Measurements from ENCODE around the gene ZNF783. TPM values are rescaled to one million over a fixed set of nuclear protein-coding genes. Genes with fewer than 3 reads are reported as not detected.
"Not testable (repeated sequence)": the region's sequence is repeated elsewhere in the genome, so short reads cannot be mapped to it uniquely, and the experiment has no call there.

ZNF783 gene
- total and polyA plus RNA-seq, 5 donors from 2014 or later, result 2.7 to 30.2 (median 4.7) TPM

GRCh38 chr7:149319376-149319775 is 57.4 kb downstream of the ZNF783 start:
- DNase-seq (no peak), ATAC-seq (ENCODE audit: low read depth in 2 of 2) (no peak)
- H3K36me3 Mint-ChIP-seq, result no peaks in the 10 kb centered on the region
- Histone ChIP-seq H3K27ac (ENCODE audit: insufficient read depth, low read length, poor library complexity, severe bottlenecking) (no peak overlapping the region), H3K4me3 (ENCODE audit: low read depth, low read length) (no peak overlapping the region), H3K9me3 (ENCODE audit: control insufficient read depth in 2 of 2, low read length in 2 of 2) (no peaks in the 10 kb centered on the region), H3K36me3 (ENCODE audit: control insufficient read depth, insufficient read depth, low read length) (no peaks in the 10 kb centered on the region), H3K4me1 (ENCODE audit: control insufficient read depth, insufficient read depth, low read length, poor library complexity, severe bottlenecking) (no peaks in the 10 kb centered on the region), H3K27me3 (ENCODE audit: control insufficient read depth, insufficient read depth, low read length) (peaks cover 7% of the 10 kb centered on the region)
- peaks cover 0 to 7% (median 0%) of the 10 kb centered on the region in 7 donors for H3K9me3 Mint-ChIP-seq
- no peak overlapping the region for H3K27ac Mint-ChIP-seq
- H3K4me1 Mint-ChIP-seq, result peaks cover 0 to 16% (median 10%) of the 10 kb centered on the region in 4 donors
- H3K27me3 Mint-ChIP-seq, result peaks cover 40% of the 10 kb centered on the region
- H3K4me3 Mint-ChIP-seq, result no peak overlapping the region

GRCh38 chr7:149320313-149321124 is 58.5 kb downstream of the ZNF783 start:
- Histone ChIP-seq H3K27ac (ENCODE audit: insufficient read depth, low read length, poor library complexity, severe bottlenecking) (no peak overlapping the region), H3K27me3 (ENCODE audit: control insufficient read depth, insufficient read depth, low read length) (peaks cover 7% of the 10 kb centered on the region), H3K4me1 (ENCODE audit: control insufficient read depth, insufficient read depth, low read length, poor library complexity, severe bottlenecking) (no peaks in the 10 kb centered on the region), H3K36me3 (ENCODE audit: control insufficient read depth, insufficient read depth, low read length) (no peaks in the 10 kb centered on the region), H3K4me3 (ENCODE audit: low read depth, low read length) (no peak overlapping the region), H3K9me3 (ENCODE audit: control insufficient read depth in 2 of 2, low read length in 2 of 2) (no peaks in the 10 kb centered on the region)
- Mint-ChIP-seq H3K27ac (peak overlapping the region in 1 of 3 donors; percentile 24), H3K4me3 (peak overlapping the region in 1 of 4 donors; percentile 80), H3K36me3 (no peaks in the 10 kb centered on the region), H3K9me3 (peaks cover 0 to 7% (median 0%) of the 10 kb centered on the region in 7 donors), H3K4me1 (peaks cover 0 to 17% (median 13%) of the 10 kb centered on the region in 4 donors), H3K27me3 (peaks cover 37% of the 10 kb centered on the region)
- no peak for DNase-seq
- no peak for ATAC-seq (ENCODE audit: low read depth in 2 of 2)

GRCh38 chr7:149321125-149321905 is 59.3 kb downstream of the ZNF783 start:
- H3K36me3 ChIP-seq (ENCODE audit: control insufficient read depth, insufficient read depth, low read length); DNase-seq; H3K27me3 ChIP-seq (ENCODE audit: control insufficient read depth, insufficient read depth, low read length); H3K4me1 ChIP-seq (ENCODE audit: control insufficient read depth, insufficient read depth, low read length, poor library complexity, severe bottlenecking); H3K9me3 Mint-ChIP-seq; H3K36me3 Mint-ChIP-seq; H3K27ac ChIP-seq (ENCODE audit: insufficient read depth, low read length, poor library complexity, severe bottlenecking); H3K9me3 ChIP-seq (ENCODE audit: control insufficient read depth in 2 of 2, low read length in 2 of 2); ATAC-seq (ENCODE audit: low read depth in 2 of 2): not testable (repeated sequence)
- H3K4me3 Mint-ChIP-seq, result peak overlapping the region in 1 of 4 donors; percentile 80
- peak overlapping the region; percentile 57 for H3K4me3 ChIP-seq (ENCODE audit: low read depth, low read length)
- H3K4me1 Mint-ChIP-seq, result peaks cover 0 to 20% (median 13%) of the 10 kb centered on the region in 4 donors
- peaks cover 31% of the 10 kb centered on the region for H3K27me3 Mint-ChIP-seq
- H3K27ac Mint-ChIP-seq, result peak overlapping the region; percentile 24 to 35 (median 25)

GRCh38 chr7:149321978-149322541 is 60.1 kb downstream of the ZNF783 start:
- H3K4me3 ChIP-seq (ENCODE audit: low read depth, low read length), result peak overlapping the region; percentile 57
- DNase-seq (peak in 1 of 3 donors; percentile 60), ATAC-seq (ENCODE audit: low read depth in 2 of 2) (no peak)
- H3K36me3 ChIP-seq (ENCODE audit: control insufficient read depth, insufficient read depth, low read length), result no peaks in the 10 kb centered on the region
- H3K9me3 ChIP-seq (ENCODE audit: control insufficient read depth in 2 of 2, low read length in 2 of 2), result no peaks in the 10 kb centered on the region
- H3K4me3 Mint-ChIP-seq, result peak overlapping the region in 3 of 4 donors; percentile 31 to 80 (median 36)
- H3K27me3 ChIP-seq (ENCODE audit: control insufficient read depth, insufficient read depth, low read length), result peaks cover 3% of the 10 kb centered on the region
- H3K27me3 Mint-ChIP-seq, result peaks cover 27% of the 10 kb centered on the region
- H3K9me3 Mint-ChIP-seq, result peaks cover 0 to 5% (median 0%) of the 10 kb centered on the region in 7 donors
- H3K27ac Mint-ChIP-seq, result peak overlapping the region; percentile 1 to 12 (median 5)
- peaks cover 0 to 20% (median 13%) of the 10 kb centered on the region in 4 donors for H3K4me1 Mint-ChIP-seq
- H3K36me3 Mint-ChIP-seq, result no peaks in the 10 kb centered on the region
- H3K4me1 ChIP-seq (ENCODE audit: control insufficient read depth, insufficient read depth, low read length, poor library complexity, severe bottlenecking), result no peaks in the 10 kb centered on the region
- H3K27ac ChIP-seq (ENCODE audit: insufficient read depth, low read length, poor library complexity, severe bottlenecking), result no peak overlapping the region

- Mint-ChIP-seq H3K4me3 (peak overlapping the region in 1 of 4 donors; percentile 31), H3K27me3 (peaks cover 25% of the 10 kb centered on the region), H3K27ac (no peak overlapping the region), H3K9me3 (peaks cover 0 to 5% (median 0%) of the 10 kb centered on the region in 7 donors), H3K4me1 (peaks cover 0 to 20% (median 13%) of the 10 kb centered on the region in 4 donors), H3K36me3 (no peaks in the 10 kb centered on the region)
- no peak overlapping the region for H3K4me3 ChIP-seq (ENCODE audit: low read depth, low read length)
- no peak for ATAC-seq (ENCODE audit: low read depth in 2 of 2)
- H3K4me1 ChIP-seq (ENCODE audit: control insufficient read depth, insufficient read depth, low read length, poor library complexity, severe bottlenecking), result no peaks in the 10 kb centered on the region
- no peak overlapping the region for H3K27ac ChIP-seq (ENCODE audit: insufficient read depth, low read length, poor library complexity, severe bottlenecking)
- H3K36me3 ChIP-seq (ENCODE audit: control insufficient read depth, insufficient read depth, low read length), result no peaks in the 10 kb centered on the region
- no peaks in the 10 kb centered on the region for H3K9me3 ChIP-seq (ENCODE audit: control insufficient read depth in 2 of 2, low read length in 2 of 2)
- H3K27me3 ChIP-seq (ENCODE audit: control insufficient read depth, insufficient read depth, low read length), result peaks cover 3% of the 10 kb centered on the region
- DNase-seq, result no peak
Measured at GRCh38 chr7:149322737-149323136, 60.7 kb downstream of the ZNF783 start.

GRCh38 chr7:149325248-149325647 is 63.3 kb downstream of the ZNF783 start:
- Histone ChIP-seq H3K36me3 (ENCODE audit: control insufficient read depth, insufficient read depth, low read length) (no peaks in the 10 kb centered on the region), H3K27ac (ENCODE audit: insufficient read depth, low read length, poor library complexity, severe bottlenecking) (no peak overlapping the region), H3K27me3 (ENCODE audit: control insufficient read depth, insufficient read depth, low read length) (no peaks in the 10 kb centered on the region), H3K9me3 (ENCODE audit: control insufficient read depth in 2 of 2, low read length in 2 of 2) (no peaks in the 10 kb centered on the region), H3K4me1 (ENCODE audit: control insufficient read depth, insufficient read depth, low read length, poor library complexity, severe bottlenecking) (no peaks in the 10 kb centered on the region), H3K4me3 (ENCODE audit: low read depth, low read length) (no peak overlapping the region)
- Mint-ChIP-seq H3K4me3 (no peak overlapping the region), H3K27ac (no peak overlapping the region), H3K9me3 (peaks cover 0 to 4% (median 0%) of the 10 kb centered on the region in 7 donors), H3K4me1 (peaks cover 0 to 20% (median 13%) of the 10 kb centered on the region in 4 donors), H3K27me3 (peaks cover 28% of the 10 kb centered on the region), H3K36me3 (no peaks in the 10 kb centered on the region)
- ATAC-seq (ENCODE audit: low read depth in 2 of 2) (no peak), DNase-seq (no peak)

- no peak overlapping the region for H3K4me3 Mint-ChIP-seq
- DNase-seq (no peak), ATAC-seq (ENCODE audit: low read depth in 2 of 2) (no peak)
- H3K27ac Mint-ChIP-seq, result no peak overlapping the region
- peaks cover 0 to 5% (median 2%) of the 10 kb centered on the region in 4 donors for H3K4me1 Mint-ChIP-seq
- Histone ChIP-seq H3K27me3 (ENCODE audit: control insufficient read depth, insufficient read depth, low read length) (no peaks in the 10 kb centered on the region), H3K9me3 (ENCODE audit: control insufficient read depth in 2 of 2, low read length in 2 of 2) (no peaks in the 10 kb centered on the region), H3K27ac (ENCODE audit: insufficient read depth, low read length, poor library complexity, severe bottlenecking) (no peak overlapping the region), H3K36me3 (ENCODE audit: control insufficient read depth, insufficient read depth, low read length) (no peaks in the 10 kb centered on the region), H3K4me3 (ENCODE audit: low read depth, low read length) (no peak overlapping the region), H3K4me1 (ENCODE audit: control insufficient read depth, insufficient read depth, low read length, poor library complexity, severe bottlenecking) (no peaks in the 10 kb centered on the region)
- peaks cover 0 to 3% (median 0%) of the 10 kb centered on the region in 7 donors for H3K9me3 Mint-ChIP-seq
- peaks cover 27% of the 10 kb centered on the region for H3K27me3 Mint-ChIP-seq
- H3K36me3 Mint-ChIP-seq, result no peaks in the 10 kb centered on the region
Measured at GRCh38 chr7:149329265-149329664, 67.3 kb downstream of the ZNF783 start.
